ENCODE data around the gene ZNF470. TPM values are rescaled to one million over a fixed set of nuclear protein-coding genes. Genes with fewer than 3 reads are reported as not detected.
A peak's percentile ranks its signal among the peaks of the same experiment; 100 is the strongest.

The ZNF470 gene
- total RNA-seq, 1 donor from 2014 or later: 4.3 TPM

- Histone ChIP-seq H3K9me3 (replicated peaks) (peaks cover 83% of the 10 kb centered on the region), H3K4me3 (no peak overlapping the region), H3K36me3 (peaks cover 88% of the 10 kb centered on the region), H3K27ac (replicated peaks) (no peak overlapping the region), H3K4me1 (peaks cover 16% of the 10 kb centered on the region), H3K27me3 (ENCODE audit: low read depth) (no peaks in the 10 kb centered on the region)
- TF ChIP-seq CTCF (IDR thresholded peaks at IDR 0.05; ENCODE audit: borderline replicate concordance): no peak
- intact Hi-C loops (cut with micrococcal nuclease): no loop called here
- no peak for DNase-seq
Observed at GRCh38 chr19:56543776-56544175, 23.5 kb upstream of the ZNF470 start.

GRCh38 chr19:56547535-56547934 lies 19.7 kb upstream of the ZNF470 start:
- H3K27me3 ChIP-seq (ENCODE audit: low read depth): no peaks in the 10 kb centered on the region
- peaks cover 98% of the 10 kb centered on the region for H3K36me3 ChIP-seq
- H3K27ac ChIP-seq (replicated peaks): no peak overlapping the region
- intact Hi-C loops (cut with micrococcal nuclease): no loop called here
- no peaks in the 10 kb centered on the region for H3K4me1 ChIP-seq
- DNase-seq: no peak
- peaks cover 100% of the 10 kb centered on the region for H3K9me3 ChIP-seq (replicated peaks)
- TF ChIP-seq CTCF (IDR thresholded peaks at IDR 0.05; ENCODE audit: borderline replicate concordance): no peak
- no peak overlapping the region for H3K4me3 ChIP-seq

DNA sequence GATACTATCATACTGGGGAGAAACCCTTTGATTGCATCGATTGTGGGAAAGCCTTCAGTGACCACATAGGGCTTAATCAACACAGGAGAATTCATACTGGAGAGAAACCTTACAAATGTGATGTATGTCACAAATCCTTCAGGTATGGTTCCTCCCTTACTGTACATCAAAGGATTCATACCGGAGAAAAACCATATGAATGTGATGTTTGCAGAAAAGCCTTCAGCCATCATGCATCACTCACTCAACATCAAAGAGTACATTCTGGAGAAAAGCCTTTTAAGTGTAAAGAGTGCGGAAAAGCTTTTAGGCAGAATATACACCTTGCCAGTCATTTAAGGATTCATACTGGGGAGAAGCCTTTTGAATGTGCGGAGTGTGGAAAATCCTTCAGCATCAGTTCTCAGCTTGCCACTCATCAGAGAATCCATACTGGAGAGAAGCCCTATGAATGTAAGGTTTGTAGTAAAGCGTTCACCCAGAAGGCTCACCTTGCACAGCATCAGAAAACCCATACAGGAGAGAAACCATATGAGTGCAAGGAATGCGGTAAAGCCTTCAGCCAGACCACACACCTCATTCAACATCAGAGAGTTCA lies 12.9 kb upstream of the ZNF470 start:
- no peak overlapping the region for H3K4me3 ChIP-seq
- peaks cover 100% of the 10 kb centered on the region for H3K9me3 ChIP-seq (replicated peaks)
- intact Hi-C loops (cut with micrococcal nuclease): no loop called here
- H3K27ac ChIP-seq (replicated peaks): no peak overlapping the region
- DNase-seq: no peak
- no peak for TF ChIP-seq CTCF (IDR thresholded peaks at IDR 0.05; ENCODE audit: borderline replicate concordance)
- H3K4me1 ChIP-seq: no peaks in the 10 kb centered on the region
- peaks cover 95% of the 10 kb centered on the region for H3K36me3 ChIP-seq
- H3K27me3 ChIP-seq (ENCODE audit: low read depth): no peaks in the 10 kb centered on the region

GRCh38 chr19:56562766-56563165 lies 4.5 kb upstream of the ZNF470 start:
- peaks cover 90% of the 10 kb centered on the region for H3K9me3 ChIP-seq (replicated peaks)
- H3K27ac ChIP-seq (replicated peaks): no peak overlapping the region
- no peak for TF ChIP-seq CTCF (IDR thresholded peaks at IDR 0.05; ENCODE audit: borderline replicate concordance)
- no peak overlapping the region for H3K4me3 ChIP-seq
- H3K36me3 ChIP-seq: peaks cover 56% of the 10 kb centered on the region
- DNase-seq: no peak
- no peaks in the 10 kb centered on the region for H3K27me3 ChIP-seq (ENCODE audit: low read depth)
- H3K4me1 ChIP-seq: peaks cover 16% of the 10 kb centered on the region
- intact Hi-C loops (cut with micrococcal nuclease): no loop called here

DNA sequence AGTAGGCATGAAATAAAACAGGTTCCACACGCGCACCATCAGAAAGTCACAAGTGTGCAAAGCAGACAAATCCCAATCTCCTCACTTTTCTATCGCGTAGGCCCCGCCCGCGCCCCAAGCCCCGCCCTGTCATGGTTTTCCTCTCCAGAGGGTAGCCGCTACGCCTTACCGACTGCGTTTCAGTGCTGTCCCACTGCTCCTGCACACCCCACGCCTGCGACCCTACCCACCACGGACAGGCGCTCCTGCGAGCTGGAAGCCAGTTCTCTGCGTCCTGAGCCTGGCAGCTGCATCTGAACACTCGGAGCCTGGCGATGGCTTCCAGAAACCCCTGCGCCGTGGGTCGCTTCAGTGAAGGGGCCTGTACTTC lies 379 bp upstream of the ZNF470 start:
- peaks cover 89% of the 10 kb centered on the region for H3K9me3 ChIP-seq (replicated peaks)

More for the DNA sequence above, 379 bp upstream of the ZNF470 start:
- peaks cover 23% of the 10 kb centered on the region for H3K4me1 ChIP-seq
- H3K27ac ChIP-seq (replicated peaks): peak overlapping the region; percentile 95
- DNase-seq: peak; percentile 67
- intact Hi-C loops (cut with micrococcal nuclease): no loop called here
- H3K36me3 ChIP-seq: peaks cover 77% of the 10 kb centered on the region
- no peaks in the 10 kb centered on the region for H3K27me3 ChIP-seq (ENCODE audit: low read depth)
- H3K4me3 ChIP-seq: peak overlapping the region; percentile 96
- no peak for TF ChIP-seq CTCF (IDR thresholded peaks at IDR 0.05; ENCODE audit: borderline replicate concordance)

Measured in left ventricle myocardium inferior (tissue), 1 donor.